Measurements from ENCODE around the gene ZNF366.

The ZNF366 gene

DNA sequence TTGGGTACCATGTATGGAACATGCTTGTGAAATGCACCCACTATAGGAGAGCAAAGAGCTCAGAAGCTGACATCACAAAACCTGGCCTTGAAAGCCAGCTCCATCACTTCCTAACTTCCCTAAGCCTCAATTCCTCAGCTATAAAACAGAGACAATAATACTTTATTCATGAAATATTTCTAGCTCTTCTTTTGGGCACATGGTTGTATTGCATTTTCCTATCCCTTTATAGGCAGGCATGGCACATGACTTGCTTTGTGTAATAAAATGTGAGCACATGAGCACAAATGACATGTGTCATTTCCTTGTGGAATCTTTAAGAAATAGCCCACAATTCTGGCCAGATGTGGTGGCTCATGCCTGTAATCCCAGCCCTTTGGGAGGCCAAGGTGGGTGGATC, 18.5 kb downstream of the ZNF366 start:
- no peak overlapping the region for H3K27ac Mint-ChIP-seq
- H3K9me3 Mint-ChIP-seq: no peaks in the 10 kb centered on the region
- no peaks in the 10 kb centered on the region for H3K4me1 Mint-ChIP-seq (ENCODE audit: low read depth)
- no peak overlapping the region for H3K4me3 Mint-ChIP-seq
- H3K27me3 Mint-ChIP-seq (ENCODE audit: low read depth): peaks cover 4% of the 10 kb centered on the region
- H3K36me3 Mint-ChIP-seq (ENCODE audit: low read depth): no peaks in the 10 kb centered on the region

DNA sequence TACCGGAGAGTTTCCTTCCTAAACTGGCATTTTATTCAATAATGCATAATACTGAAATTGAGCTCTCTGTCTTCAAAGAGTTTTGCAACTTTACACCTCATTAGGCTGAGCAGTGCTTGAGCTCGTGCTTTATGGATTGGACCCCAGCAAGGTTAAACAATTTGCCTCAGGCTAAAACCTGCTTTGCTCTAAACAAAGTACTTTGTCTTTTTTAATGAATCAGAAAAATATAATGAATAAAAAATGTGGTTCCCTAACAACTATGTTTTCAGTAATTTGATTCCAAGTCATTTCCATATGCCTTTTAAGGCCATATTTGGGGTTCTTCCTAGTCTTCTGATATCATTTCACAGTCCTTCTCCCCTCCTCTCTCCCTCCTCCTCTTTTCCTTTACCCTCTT, 20.0 kb downstream of the ZNF366 start:
- H3K36me3 Mint-ChIP-seq (ENCODE audit: low read depth): no peaks in the 10 kb centered on the region

GRCh38 chr5:72486371-72486770, 20.8 kb downstream of the ZNF366 start:
- Mint-ChIP-seq H3K27ac (no peak overlapping the region), H3K4me1 (ENCODE audit: low read depth) (no peaks in the 10 kb centered on the region), H3K36me3 (ENCODE audit: low read depth) (no peaks in the 10 kb centered on the region), H3K4me3 (no peak overlapping the region), H3K27me3 (ENCODE audit: low read depth) (peaks cover 4% of the 10 kb centered on the region), H3K9me3 (no peaks in the 10 kb centered on the region)

More for the DNA sequence above, 20.0 kb downstream of the ZNF366 start:
- no peaks in the 10 kb centered on the region for H3K4me1 Mint-ChIP-seq (ENCODE audit: low read depth)
- peaks cover 4% of the 10 kb centered on the region for H3K27me3 Mint-ChIP-seq (ENCODE audit: low read depth)
- no peak overlapping the region for H3K4me3 Mint-ChIP-seq
- no peaks in the 10 kb centered on the region for H3K9me3 Mint-ChIP-seq
- no peak overlapping the region for H3K27ac Mint-ChIP-seq

DNA sequence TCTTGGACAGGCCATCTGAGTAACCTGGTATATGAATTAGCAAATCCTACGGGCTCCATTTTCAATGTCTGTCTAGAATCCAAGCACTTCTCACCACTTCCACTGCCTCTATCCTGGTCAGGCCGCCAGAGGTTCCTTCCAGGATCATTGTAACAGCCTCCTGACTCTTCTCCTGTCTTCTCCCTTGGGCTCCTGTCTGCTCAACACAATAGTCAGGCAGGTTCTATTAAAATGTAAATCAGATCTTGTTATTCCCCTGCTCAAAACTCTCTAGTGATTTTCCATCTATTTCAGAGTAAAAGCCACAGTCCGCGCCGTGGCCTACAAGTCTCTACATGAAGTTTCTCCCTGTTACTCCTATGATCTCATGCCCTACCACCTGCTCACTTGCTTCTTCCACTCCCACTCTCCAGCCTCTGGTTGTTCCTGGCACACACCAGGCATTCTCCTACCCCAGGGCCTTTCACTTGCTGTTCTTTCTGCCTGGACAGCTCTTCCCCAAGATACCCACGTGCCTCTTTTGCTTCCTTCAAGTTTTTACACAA, 21.7 kb downstream of the ZNF366 start:
- Mint-ChIP-seq H3K9me3 (no peaks in the 10 kb centered on the region), H3K27ac (no peak overlapping the region), H3K4me1 (ENCODE audit: low read depth) (no peaks in the 10 kb centered on the region)

DNA sequence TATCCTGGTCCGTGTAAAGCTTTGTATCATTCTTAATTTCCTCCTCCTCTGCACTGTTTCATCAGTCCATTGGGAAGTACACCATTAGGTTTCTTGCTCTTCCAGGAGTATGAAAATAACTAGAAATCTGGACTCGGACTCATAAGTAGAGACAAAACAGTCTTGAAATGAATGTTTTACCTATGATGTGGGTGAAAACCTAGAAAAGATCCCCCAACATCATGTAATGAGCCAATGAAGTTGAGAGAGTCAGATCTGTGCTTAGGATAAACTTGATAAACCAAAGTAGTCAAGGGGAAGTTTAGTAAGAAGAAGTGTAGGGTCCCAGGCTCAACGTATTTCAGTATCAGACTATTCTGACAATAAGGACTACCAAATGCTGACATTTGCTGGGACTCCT, 25.2 kb downstream of the ZNF366 start:
- Mint-ChIP-seq H3K4me3 (no peak overlapping the region), H3K9me3 (no peaks in the 10 kb centered on the region), H3K27me3 (ENCODE audit: low read depth) (peaks cover 4% of the 10 kb centered on the region), H3K36me3 (ENCODE audit: low read depth) (no peaks in the 10 kb centered on the region), H3K27ac (no peak overlapping the region), H3K4me1 (ENCODE audit: low read depth) (no peaks in the 10 kb centered on the region)

More for the DNA sequence above, 21.7 kb downstream of the ZNF366 start:
- Mint-ChIP-seq H3K27me3 (ENCODE audit: low read depth) (peaks cover 4% of the 10 kb centered on the region), H3K4me3 (no peak overlapping the region), H3K36me3 (ENCODE audit: low read depth) (no peaks in the 10 kb centered on the region)

GRCh38 chr5:72480841-72481240, 26.4 kb downstream of the ZNF366 start:
- Mint-ChIP-seq H3K4me1 (ENCODE audit: low read depth) (no peaks in the 10 kb centered on the region), H3K27ac (no peak overlapping the region), H3K27me3 (ENCODE audit: low read depth) (peaks cover 6% of the 10 kb centered on the region), H3K36me3 (ENCODE audit: low read depth) (no peaks in the 10 kb centered on the region), H3K9me3 (no peaks in the 10 kb centered on the region), H3K4me3 (no peak overlapping the region)

- Mint-ChIP-seq H3K4me1 (ENCODE audit: low read depth) (no peaks in the 10 kb centered on the region), H3K27ac (no peak overlapping the region)
Observed at GRCh38 chr5:72479921-72480320, 27.3 kb downstream of the ZNF366 start.

DNA sequence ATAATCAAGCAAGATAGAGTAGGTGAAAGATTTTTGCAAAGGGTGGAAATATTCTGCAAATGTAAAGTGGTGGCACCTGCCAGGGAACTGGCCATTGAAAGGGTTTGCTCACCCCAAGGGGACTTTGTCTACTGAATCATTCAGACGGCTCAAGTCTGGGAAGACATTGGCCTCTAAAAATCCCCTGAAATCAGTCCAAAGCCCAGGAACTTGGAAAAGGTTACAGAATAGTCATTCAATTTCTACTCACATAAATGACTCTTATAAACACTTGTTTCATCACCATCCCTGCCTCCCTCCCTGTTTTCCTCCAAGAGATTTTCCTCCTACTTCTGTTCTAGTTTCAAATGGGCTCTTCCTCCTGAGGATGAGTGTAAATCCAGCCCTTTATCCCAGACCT, 28.5 kb downstream of the ZNF366 start:
- no peaks in the 10 kb centered on the region for H3K36me3 Mint-ChIP-seq (ENCODE audit: low read depth)
- no peak overlapping the region for H3K4me3 Mint-ChIP-seq
- H3K27me3 Mint-ChIP-seq (ENCODE audit: low read depth): peaks cover 10% of the 10 kb centered on the region
- no peaks in the 10 kb centered on the region for H3K4me1 Mint-ChIP-seq (ENCODE audit: low read depth)
- H3K9me3 Mint-ChIP-seq: no peaks in the 10 kb centered on the region
- no peak overlapping the region for H3K27ac Mint-ChIP-seq

More at GRCh38 chr5:72479921-72480320, 27.3 kb downstream of the ZNF366 start:
- no peak overlapping the region for H3K4me3 Mint-ChIP-seq
- H3K27me3 Mint-ChIP-seq (ENCODE audit: low read depth): peaks cover 6% of the 10 kb centered on the region
- no peaks in the 10 kb centered on the region for H3K36me3 Mint-ChIP-seq (ENCODE audit: low read depth)
- H3K9me3 Mint-ChIP-seq: no peaks in the 10 kb centered on the region

- Mint-ChIP-seq H3K27ac (no peak overlapping the region), H3K4me3 (no peak overlapping the region), H3K36me3 (ENCODE audit: low read depth) (no peaks in the 10 kb centered on the region), H3K27me3 (ENCODE audit: low read depth) (peaks cover 13% of the 10 kb centered on the region), H3K9me3 (no peaks in the 10 kb centered on the region), H3K4me1 (ENCODE audit: low read depth) (no peaks in the 10 kb centered on the region)
Observed at GRCh38 chr5:72478276-72478675, 28.9 kb downstream of the ZNF366 start.

GRCh38 chr5:72477644-72478043, 29.6 kb downstream of the ZNF366 start:
- Mint-ChIP-seq H3K4me3 (no peak overlapping the region), H3K9me3 (no peaks in the 10 kb centered on the region), H3K36me3 (ENCODE audit: low read depth) (no peaks in the 10 kb centered on the region), H3K27me3 (ENCODE audit: low read depth) (peaks cover 18% of the 10 kb centered on the region), H3K27ac (no peak overlapping the region), H3K4me1 (ENCODE audit: low read depth) (no peaks in the 10 kb centered on the region)

- H3K9me3 Mint-ChIP-seq: no peaks in the 10 kb centered on the region
- no peak overlapping the region for H3K4me3 Mint-ChIP-seq
- H3K27me3 Mint-ChIP-seq (ENCODE audit: low read depth): peaks cover 18% of the 10 kb centered on the region
- no peak overlapping the region for H3K27ac Mint-ChIP-seq
- H3K4me1 Mint-ChIP-seq (ENCODE audit: low read depth): no peaks in the 10 kb centered on the region
- H3K36me3 Mint-ChIP-seq (ENCODE audit: low read depth): no peaks in the 10 kb centered on the region
Observed at GRCh38 chr5:72477176-72477575, 30.0 kb downstream of the ZNF366 start.

DNA sequence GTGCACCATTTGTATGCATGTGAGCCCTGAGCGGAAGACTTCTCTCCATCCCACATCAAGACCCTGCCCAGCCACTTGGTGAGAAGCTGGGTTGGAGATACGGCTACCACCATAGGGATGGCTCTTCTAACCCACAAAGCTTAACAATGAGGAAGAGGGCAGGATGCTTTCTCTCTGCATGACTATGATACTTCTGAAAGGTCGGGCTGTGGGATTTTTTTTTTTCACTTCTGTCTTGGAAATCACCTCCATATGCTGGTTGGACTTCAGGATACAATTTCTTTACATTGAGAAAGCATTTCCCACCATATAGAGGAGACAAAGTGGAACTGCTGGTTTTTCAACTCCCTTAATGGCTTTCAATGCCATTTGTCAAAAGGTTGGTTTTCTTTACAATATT, 30.5 kb downstream of the ZNF366 start:
- H3K4me3 Mint-ChIP-seq: no peak overlapping the region
- no peak overlapping the region for H3K27ac Mint-ChIP-seq
- H3K36me3 Mint-ChIP-seq (ENCODE audit: low read depth): no peaks in the 10 kb centered on the region

GRCh38 chr5:72476275-72476674, 30.9 kb downstream of the ZNF366 start:
- Mint-ChIP-seq H3K4me1 (ENCODE audit: low read depth) (no peaks in the 10 kb centered on the region), H3K9me3 (no peaks in the 10 kb centered on the region), H3K4me3 (no peak overlapping the region), H3K27ac (no peak overlapping the region), H3K27me3 (ENCODE audit: low read depth) (peaks cover 18% of the 10 kb centered on the region), H3K36me3 (ENCODE audit: low read depth) (no peaks in the 10 kb centered on the region)

More for the DNA sequence above, 30.5 kb downstream of the ZNF366 start:
- Mint-ChIP-seq H3K27me3 (ENCODE audit: low read depth) (peaks cover 18% of the 10 kb centered on the region), H3K4me1 (ENCODE audit: low read depth) (no peaks in the 10 kb centered on the region), H3K9me3 (no peaks in the 10 kb centered on the region)

GRCh38 chr5:72474516-72474915, 32.7 kb downstream of the ZNF366 start:
- Mint-ChIP-seq H3K27ac (no peak overlapping the region), H3K36me3 (ENCODE audit: low read depth) (no peaks in the 10 kb centered on the region), H3K27me3 (ENCODE audit: low read depth) (peaks cover 18% of the 10 kb centered on the region), H3K4me1 (ENCODE audit: low read depth) (no peaks in the 10 kb centered on the region), H3K4me3 (no peak overlapping the region), H3K9me3 (no peaks in the 10 kb centered on the region)

DNA sequence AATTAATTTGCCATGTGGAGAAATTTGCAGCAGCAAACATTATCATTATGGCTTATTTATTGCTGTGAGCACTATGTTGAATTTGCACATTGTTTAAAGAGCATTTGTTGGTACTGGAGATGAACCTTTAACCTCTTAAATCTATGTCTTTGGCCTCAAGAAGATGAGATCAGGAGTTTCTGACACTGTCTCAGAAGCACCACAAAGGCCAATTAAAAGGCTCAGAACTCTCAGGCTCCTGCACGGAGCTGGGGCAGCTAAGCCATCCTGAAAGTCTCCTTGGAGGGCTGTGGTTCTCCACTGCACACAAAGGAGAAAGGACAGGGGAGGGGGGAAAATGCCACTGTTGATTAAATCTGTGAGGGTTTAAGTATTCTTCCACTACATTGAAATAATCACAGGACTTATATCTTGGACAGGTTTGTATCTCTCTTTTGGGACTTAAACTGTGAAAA, 33.1 kb downstream of the ZNF366 start:
- H3K4me3 Mint-ChIP-seq: no peak overlapping the region
- no peaks in the 10 kb centered on the region for H3K9me3 Mint-ChIP-seq
- no peaks in the 10 kb centered on the region for H3K4me1 Mint-ChIP-seq (ENCODE audit: low read depth)
- H3K36me3 Mint-ChIP-seq (ENCODE audit: low read depth): no peaks in the 10 kb centered on the region
- H3K27ac Mint-ChIP-seq: no peak overlapping the region
- peaks cover 18% of the 10 kb centered on the region for H3K27me3 Mint-ChIP-seq (ENCODE audit: low read depth)

All from T-helper 1 cell treated with Interleukin-12 subunit alpha and Interleukin-12 subunit beta and Interleukin-4 antibody, amounts not matched to agents 30 μg/mL and 1 μg/mL, for 36 hours (primary cell).